ENCODE measurements around the gene WNT5B.

The WNT5B gene

GRCh38 chr12:1588575-1588947 lies 40.5 kb upstream of the WNT5B start:
- no peak for TF ChIP-seq PAX5 (IDR thresholded peaks at IDR 0.05; ENCODE audit: insufficient read depth, low read length, severe bottlenecking)
- TF ChIP-seq TAF1 (IDR thresholded peaks at IDR 0.05; ENCODE audit: low read depth, low read length), result no peak
- no peak for TF ChIP-seq POLR2A (IDR thresholded peaks at IDR 0.05; ENCODE audit: low read depth, low read length)
- TF ChIP-seq SPI1 (IDR thresholded peaks at IDR 0.05; ENCODE audit: low read depth, low read length), result no peak
- no peak for TF ChIP-seq POU2F2 (IDR thresholded peaks at IDR 0.05; ENCODE audit: low read depth, low read length)
- no peak for TF ChIP-seq POLR2AphosphoS5 (IDR thresholded peaks at IDR 0.05; ENCODE audit: low read depth, low read length)
- FAIRE-seq, result no peak
- DNase-seq (ENCODE audit: insufficient read length, low spot score), result no peak

- TF ChIP-seq POU2F2 (IDR thresholded peaks at IDR 0.05; ENCODE audit: low read depth, low read length) (no peak), PAX5 (IDR thresholded peaks at IDR 0.05; ENCODE audit: insufficient read depth, low read length, severe bottlenecking) (no peak), SPI1 (IDR thresholded peaks at IDR 0.05; ENCODE audit: low read depth, low read length) (no peak), TAF1 (IDR thresholded peaks at IDR 0.05; ENCODE audit: low read depth, low read length) (no peak), POLR2AphosphoS5 (IDR thresholded peaks at IDR 0.05; ENCODE audit: low read depth, low read length) (no peak), POLR2A (IDR thresholded peaks at IDR 0.05; ENCODE audit: low read depth, low read length) (no peak)
- no peak for FAIRE-seq
Measured at GRCh38 chr12:1590221-1590979, 38.6 kb upstream of the WNT5B start.

GRCh38 chr12:1591034-1591433 lies 38.0 kb upstream of the WNT5B start:
- no peak for TF ChIP-seq POLR2A (IDR thresholded peaks at IDR 0.05; ENCODE audit: low read depth, low read length)
- no peak for TF ChIP-seq POLR2AphosphoS5 (IDR thresholded peaks at IDR 0.05; ENCODE audit: low read depth, low read length)
- TF ChIP-seq TAF1 (IDR thresholded peaks at IDR 0.05; ENCODE audit: low read depth, low read length), result no peak
- TF ChIP-seq POU2F2 (IDR thresholded peaks at IDR 0.05; ENCODE audit: low read depth, low read length), result no peak
- no peak for TF ChIP-seq PAX5 (IDR thresholded peaks at IDR 0.05; ENCODE audit: insufficient read depth, low read length, severe bottlenecking)
- no peak for TF ChIP-seq SPI1 (IDR thresholded peaks at IDR 0.05; ENCODE audit: low read depth, low read length)
- FAIRE-seq (no peak), DNase-seq (ENCODE audit: insufficient read length, low spot score) (no peak)

More at GRCh38 chr12:1590221-1590979, 38.6 kb upstream of the WNT5B start:
- no peak for DNase-seq (ENCODE audit: insufficient read length, low spot score)

GRCh38 chr12:1591543-1591942 lies 37.5 kb upstream of the WNT5B start:
- TF ChIP-seq POU2F2 (IDR thresholded peaks at IDR 0.05; ENCODE audit: low read depth, low read length), result 0 out of 2 replicates have a peak, but pooled peaks have one; percentile 23
- TF ChIP-seq POLR2AphosphoS5 (IDR thresholded peaks at IDR 0.05; ENCODE audit: low read depth, low read length), result no peak
- FAIRE-seq, result no peak
- no peak for DNase-seq (ENCODE audit: insufficient read length, low spot score)

- no peak for TF ChIP-seq SPI1 (IDR thresholded peaks at IDR 0.05; ENCODE audit: low read depth, low read length)
- no peak for TF ChIP-seq PAX5 (IDR thresholded peaks at IDR 0.05; ENCODE audit: insufficient read depth, low read length, severe bottlenecking)
- TF ChIP-seq POLR2AphosphoS5 (IDR thresholded peaks at IDR 0.05; ENCODE audit: low read depth, low read length), result no peak
- peak; percentile 65; the same call in 1 of the 2 replicates for TF ChIP-seq POLR2A (IDR thresholded peaks at IDR 0.05; ENCODE audit: low read depth, low read length)
- TF ChIP-seq POU2F2 (IDR thresholded peaks at IDR 0.05; ENCODE audit: low read depth, low read length), result peak; percentile 49; the same call in 1 of the 2 replicates
- TF ChIP-seq TAF1 (IDR thresholded peaks at IDR 0.05; ENCODE audit: low read depth, low read length), result no peak
- FAIRE-seq (peak; percentile 95), DNase-seq (ENCODE audit: insufficient read length, low spot score) (no peak)
Measured at GRCh38 chr12:1592444-1593173, 36.4 kb upstream of the WNT5B start.

- no peak for DNase-seq (ENCODE audit: insufficient read length, low spot score)
- TF ChIP-seq POLR2AphosphoS5 (IDR thresholded peaks at IDR 0.05; ENCODE audit: low read depth, low read length), result peak; percentile 34; the same call in 1 of the 2 replicates
- TF ChIP-seq TAF1 (IDR thresholded peaks at IDR 0.05; ENCODE audit: low read depth, low read length), result no peak
- TF ChIP-seq SPI1 (IDR thresholded peaks at IDR 0.05; ENCODE audit: low read depth, low read length), result no peak
- TF ChIP-seq PAX5 (IDR thresholded peaks at IDR 0.05; ENCODE audit: insufficient read depth, low read length, severe bottlenecking), result no peak
- no peak for TF ChIP-seq POU2F2 (IDR thresholded peaks at IDR 0.05; ENCODE audit: low read depth, low read length)
- peak; percentile 86 for FAIRE-seq
Measured at GRCh38 chr12:1593174-1594005, 35.6 kb upstream of the WNT5B start.

GRCh38 chr12:1594006-1594260 lies 35.1 kb upstream of the WNT5B start:
- no peak for FAIRE-seq
- no peak for DNase-seq (ENCODE audit: insufficient read length, low spot score)
- TF ChIP-seq POLR2AphosphoS5 (IDR thresholded peaks at IDR 0.05; ENCODE audit: low read depth, low read length), result no peak
- no peak for TF ChIP-seq POU2F2 (IDR thresholded peaks at IDR 0.05; ENCODE audit: low read depth, low read length)
- no peak for TF ChIP-seq TAF1 (IDR thresholded peaks at IDR 0.05; ENCODE audit: low read depth, low read length)
- TF ChIP-seq SPI1 (IDR thresholded peaks at IDR 0.05; ENCODE audit: low read depth, low read length), result no peak
- no peak for TF ChIP-seq POLR2A (IDR thresholded peaks at IDR 0.05; ENCODE audit: low read depth, low read length)
- TF ChIP-seq PAX5 (IDR thresholded peaks at IDR 0.05; ENCODE audit: insufficient read depth, low read length, severe bottlenecking), result no peak

- TF ChIP-seq PAX5 (IDR thresholded peaks at IDR 0.05; ENCODE audit: insufficient read depth, low read length, severe bottlenecking) (no peak), TAF1 (IDR thresholded peaks at IDR 0.05; ENCODE audit: low read depth, low read length) (0 out of 2 replicates have a peak, but pooled peaks have one; percentile 36), POLR2AphosphoS5 (IDR thresholded peaks at IDR 0.05; ENCODE audit: low read depth, low read length) (0 out of 2 replicates have a peak, but pooled peaks have one; percentile 48), SPI1 (IDR thresholded peaks at IDR 0.05; ENCODE audit: low read depth, low read length) (no peak), POU2F2 (IDR thresholded peaks at IDR 0.05; ENCODE audit: low read depth, low read length) (peak; percentile 44; the same call in 1 of the 2 replicates)
- DNase-seq (ENCODE audit: insufficient read length, low spot score), result peak; percentile 61
- FAIRE-seq, result peak; percentile 77
Measured at GRCh38 chr12:1594261-1595025, 34.6 kb upstream of the WNT5B start, which contains the start of gene FBXL14. FBXL14 (minus strand) TSS chr12:1594581; CDS start chr12:1594066, 515 bp downstream.

Measured in GM12891 (cell line).